Measurements from ENCODE around the gene NSUN3.

The NSUN3 gene

DNA sequence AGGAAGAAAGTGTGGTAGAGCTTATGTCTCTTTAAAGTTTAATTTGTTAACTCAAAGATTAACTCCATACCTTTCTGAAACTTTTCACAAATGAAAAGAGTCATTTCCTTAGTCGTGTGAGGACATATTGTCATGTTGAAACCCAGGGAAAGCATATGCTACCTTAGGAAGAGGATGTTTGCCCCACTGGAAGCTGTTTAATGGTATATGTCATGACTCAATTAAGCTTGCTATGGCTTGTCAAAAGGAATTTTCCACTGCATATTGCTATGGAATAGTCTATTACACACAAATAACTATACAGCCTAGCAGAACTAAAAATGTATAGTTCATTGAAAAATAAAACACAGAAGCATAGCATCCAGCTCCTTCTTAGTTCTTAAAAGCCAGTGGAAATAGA is 69.9 kb downstream of the NSUN3 start:
- H3K27ac ChIP-seq: no peak overlapping the region
- TF ChIP-seq, protein P1, sequence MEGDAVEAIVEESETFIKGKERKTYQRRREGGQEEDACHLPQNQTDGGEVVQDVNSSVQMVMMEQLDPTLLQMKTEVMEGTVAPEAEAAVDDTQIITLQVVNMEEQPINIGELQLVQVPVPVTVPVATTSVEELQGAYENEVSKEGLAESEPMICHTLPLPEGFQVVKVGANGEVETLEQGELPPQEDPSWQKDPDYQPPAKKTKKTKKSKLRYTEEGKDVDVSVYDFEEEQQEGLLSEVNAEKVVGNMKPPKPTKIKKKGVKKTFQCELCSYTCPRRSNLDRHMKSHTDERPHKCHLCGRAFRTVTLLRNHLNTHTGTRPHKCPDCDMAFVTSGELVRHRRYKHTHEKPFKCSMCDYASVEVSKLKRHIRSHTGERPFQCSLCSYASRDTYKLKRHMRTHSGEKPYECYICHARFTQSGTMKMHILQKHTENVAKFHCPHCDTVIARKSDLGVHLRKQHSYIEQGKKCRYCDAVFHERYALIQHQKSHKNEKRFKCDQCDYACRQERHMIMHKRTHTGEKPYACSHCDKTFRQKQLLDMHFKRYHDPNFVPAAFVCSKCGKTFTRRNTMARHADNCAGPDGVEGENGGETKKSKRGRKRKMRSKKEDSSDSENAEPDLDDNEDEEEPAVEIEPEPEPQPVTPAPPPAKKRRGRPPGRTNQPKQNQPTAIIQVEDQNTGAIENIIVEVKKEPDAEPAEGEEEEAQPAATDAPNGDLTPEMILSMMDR (conservative IDR thresholded peaks at IDR 0.05): no peak

DNA sequence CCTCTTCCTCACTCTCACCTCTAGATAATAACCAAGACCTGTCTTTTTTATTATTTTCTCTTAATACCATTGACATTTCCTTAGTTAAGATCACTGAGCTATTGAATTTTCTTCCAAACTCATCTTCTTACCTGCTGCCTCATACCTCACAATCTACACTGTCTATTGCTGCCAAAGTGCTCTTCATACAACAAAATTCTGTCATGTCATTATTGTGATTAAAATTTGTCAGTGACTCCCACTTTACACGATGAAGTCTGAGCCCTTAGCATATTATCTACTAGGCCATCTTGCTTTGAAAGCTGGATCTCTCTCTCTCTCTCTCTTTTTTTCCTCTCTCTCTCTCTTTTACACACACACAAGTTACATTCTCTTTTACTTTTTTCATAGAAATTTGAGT is 73.3 kb downstream of the NSUN3 start:
- no peak overlapping the region for H3K27ac ChIP-seq
- TF ChIP-seq, protein P1 (conservative IDR thresholded peaks at IDR 0.05): no peak

DNA sequence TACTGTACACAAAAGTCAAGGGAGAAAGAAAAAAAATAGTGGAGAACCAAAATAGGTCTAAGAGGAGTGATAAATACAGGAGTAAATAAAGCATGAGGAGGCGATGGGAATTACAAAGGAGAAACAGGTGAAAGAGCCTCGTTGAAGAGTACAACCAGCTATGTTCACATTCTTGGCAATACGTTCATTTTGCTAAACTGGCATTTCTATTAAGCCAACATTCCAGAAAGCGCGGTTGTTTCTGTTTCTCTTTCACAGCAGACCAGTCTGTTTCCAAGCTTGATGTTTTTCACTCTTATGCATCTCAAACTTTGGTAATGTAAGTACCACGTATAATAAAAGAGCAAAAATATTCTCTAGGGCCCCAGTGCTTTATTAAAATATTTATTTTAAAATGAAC is 74.5 kb downstream of the NSUN3 start:
- TF ChIP-seq, protein P1 (conservative IDR thresholded peaks at IDR 0.05): no peak
- no peak overlapping the region for H3K27ac ChIP-seq

DNA sequence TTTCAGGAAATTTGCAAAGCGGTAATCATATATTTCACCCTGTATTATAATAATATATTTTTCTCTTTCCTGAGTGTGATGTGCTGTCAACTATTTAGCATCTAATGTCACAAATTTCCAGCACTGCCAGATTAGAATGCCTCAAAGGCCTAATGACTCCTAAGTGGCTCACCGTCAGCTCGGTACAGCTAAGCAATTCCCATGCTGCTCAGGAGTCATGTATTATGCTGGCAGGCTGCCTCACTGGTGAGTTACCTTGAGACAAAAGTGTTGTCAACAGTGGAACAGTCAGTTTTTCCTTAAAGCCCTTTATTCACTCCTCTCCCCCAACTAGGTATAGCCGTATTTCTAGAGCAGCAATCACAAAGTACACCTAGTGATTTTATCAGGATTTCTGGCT is 83.6 kb downstream of the NSUN3 start:
- TF ChIP-seq, protein P1 (conservative IDR thresholded peaks at IDR 0.05): no peak

DNA sequence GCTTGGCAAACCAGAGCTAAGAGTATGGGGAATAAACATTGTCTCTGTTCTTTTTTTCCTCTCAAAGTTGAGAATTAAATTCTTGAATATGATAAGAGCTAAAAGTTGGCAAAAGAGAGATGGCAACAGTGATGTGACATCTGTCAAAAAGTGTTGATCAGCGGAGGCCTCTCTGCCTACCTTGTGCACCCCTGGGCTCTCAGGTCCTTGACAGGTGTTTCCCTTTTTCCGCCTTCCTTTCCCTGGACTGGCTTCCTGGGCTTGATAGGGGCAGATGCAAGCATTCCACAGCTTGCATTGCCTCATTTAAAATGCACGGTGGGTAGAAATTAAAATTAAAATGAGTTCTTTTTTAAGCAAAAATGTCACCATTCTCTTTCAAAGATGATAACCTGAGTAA is 84.2 kb downstream of the NSUN3 start:
- H3K27ac ChIP-seq: no peak overlapping the region
- TF ChIP-seq, protein P1 (conservative IDR thresholded peaks at IDR 0.05): no peak

More for the DNA sequence above, 83.6 kb downstream of the NSUN3 start:
- H3K27ac ChIP-seq: no peak overlapping the region

DNA sequence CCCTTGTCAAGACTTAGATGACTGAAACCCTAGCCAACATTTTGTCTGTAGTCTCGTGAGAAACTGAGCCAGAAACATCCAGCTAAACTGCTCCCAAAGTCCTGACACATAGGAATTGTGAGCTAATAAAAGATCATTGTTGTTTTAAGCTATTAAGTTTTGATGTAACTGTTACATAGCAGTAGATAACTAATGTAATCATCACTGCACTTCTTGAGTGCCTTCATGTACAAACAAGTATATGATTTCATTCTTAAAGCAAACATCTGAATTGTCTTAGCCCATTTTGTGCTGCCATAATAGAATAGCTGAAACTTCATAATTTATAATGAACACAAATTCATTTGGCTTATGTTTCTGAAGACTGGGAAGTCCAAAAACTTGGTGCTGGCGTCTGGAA is 87.3 kb downstream of the NSUN3 start:
- no peak overlapping the region for H3K27ac ChIP-seq
- TF ChIP-seq, protein P1 (conservative IDR thresholded peaks at IDR 0.05): no peak

DNA sequence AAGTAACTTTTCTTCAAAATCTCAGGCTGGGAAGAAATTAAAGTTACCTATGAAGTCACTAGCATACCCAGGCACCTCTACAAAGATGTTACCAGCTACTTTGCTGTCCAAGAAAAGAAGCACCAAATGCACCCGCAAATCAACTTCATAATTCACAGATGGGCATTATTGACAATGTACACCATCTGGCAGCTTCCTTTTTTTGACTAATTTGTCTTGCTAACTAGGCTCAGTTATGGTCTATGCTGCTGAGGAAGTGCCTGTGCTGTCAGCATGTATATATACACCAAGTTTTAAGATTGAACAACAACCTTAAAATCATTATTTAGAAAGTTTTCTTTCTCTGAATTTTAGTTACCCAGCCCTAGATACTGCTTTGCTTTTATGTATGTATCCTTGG is 93.8 kb downstream of the NSUN3 start:
- no peak overlapping the region for H3K27ac ChIP-seq
- TF ChIP-seq, protein P1 (conservative IDR thresholded peaks at IDR 0.05): no peak

DNA sequence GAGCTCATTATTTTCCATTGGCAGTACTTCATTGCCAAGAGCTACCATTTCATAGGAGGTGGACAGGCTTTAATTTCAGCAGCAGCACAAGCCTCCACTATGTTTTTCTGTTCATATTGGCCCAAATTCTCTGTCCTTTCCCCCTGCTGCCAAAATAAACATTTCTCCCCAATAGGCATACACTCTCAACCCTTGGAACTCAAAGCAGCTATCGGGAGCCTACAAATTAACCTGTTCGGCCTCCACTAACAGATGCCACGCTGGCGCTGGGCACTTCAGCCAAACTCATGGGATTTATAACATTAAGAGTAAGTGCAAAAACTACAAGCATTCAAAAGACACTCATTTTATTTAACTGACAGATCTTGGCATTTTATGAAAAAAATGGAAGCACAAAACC is 95.7 kb downstream of the NSUN3 start:
- H3K27ac ChIP-seq: no peak overlapping the region
- TF ChIP-seq, protein P1 (conservative IDR thresholded peaks at IDR 0.05): no peak
